ENCODE results near the gene DBNDD1.
"Not testable (repeated sequence)": the region's sequence is repeated elsewhere in the genome, so short reads cannot be mapped to it uniquely, and the experiment has no call there.

The DBNDD1 gene

GRCh38 chr16:90011508-90011819 is 7.8 kb downstream of the DBNDD1 start:
- DNase-seq (ENCODE audit: low spot score): no peak

DNA sequence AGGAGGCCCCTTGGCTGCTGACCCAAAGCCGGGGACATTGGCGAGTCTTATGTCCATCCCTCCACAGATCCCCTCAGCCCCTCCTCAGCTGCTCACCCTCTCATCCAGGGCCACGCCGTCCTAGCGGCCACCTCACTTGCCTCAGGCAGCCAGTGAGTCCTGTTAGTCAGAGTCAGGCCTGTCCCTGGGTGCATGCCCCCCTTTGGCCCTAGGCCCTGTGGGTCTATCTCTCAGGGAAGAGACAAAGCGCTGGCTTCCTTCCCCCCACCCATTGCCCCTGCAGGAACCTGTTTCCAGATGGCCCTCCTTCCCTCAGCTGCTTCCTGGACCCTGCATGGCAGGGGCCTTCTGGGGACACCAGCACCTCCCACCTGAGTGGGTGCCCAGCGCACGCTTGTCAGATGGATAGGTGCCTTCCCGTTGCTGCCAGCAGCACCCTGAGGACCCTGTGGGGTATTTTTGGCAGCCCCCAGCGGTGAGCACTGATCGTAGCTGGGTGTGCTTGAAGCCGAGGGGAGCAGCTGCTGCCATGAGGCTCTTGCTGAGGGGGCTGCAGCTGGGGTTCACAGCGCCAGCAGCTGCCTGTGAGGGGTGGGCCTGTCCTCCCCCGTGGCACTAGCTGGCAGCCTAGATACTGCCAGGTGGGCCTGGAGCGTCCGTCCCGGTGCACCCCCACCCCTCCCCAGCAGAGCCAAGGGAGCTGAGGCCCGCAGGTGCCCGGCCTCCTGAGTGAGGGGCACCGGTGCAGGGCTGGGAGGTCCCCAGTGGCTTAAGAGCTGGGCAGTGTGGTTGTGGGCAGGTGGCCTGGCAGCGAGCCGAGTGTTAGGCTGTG is 8.4 kb downstream of the DBNDD1 start:
- DNase-seq (ENCODE audit: low spot score): no peak

GRCh38 chr16:90009172-90009899 is 9.9 kb downstream of the DBNDD1 start:
- no peak for DNase-seq (ENCODE audit: low spot score)

DNA sequence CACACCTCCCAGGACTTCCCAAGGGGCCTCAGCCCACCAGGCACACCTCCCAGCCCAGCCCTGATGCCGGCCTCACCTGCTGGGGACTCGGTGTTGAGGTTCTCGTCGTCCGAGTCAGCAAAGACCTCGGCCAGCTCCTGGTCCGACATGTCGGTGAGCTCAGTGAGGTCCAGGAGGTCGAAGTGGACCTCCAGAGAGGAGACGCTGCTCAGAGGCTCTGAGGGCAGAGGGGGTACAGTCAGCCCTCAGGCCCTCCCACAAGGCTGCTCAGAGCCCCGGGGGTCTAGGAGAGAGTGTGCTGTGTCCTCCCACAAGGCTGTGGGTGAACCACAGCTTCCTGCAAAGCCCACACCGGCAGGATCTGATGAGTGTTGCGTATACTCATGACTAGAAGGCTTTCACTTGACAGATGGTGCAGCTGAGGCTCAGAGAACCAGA is 10.5 kb downstream of the DBNDD1 start:
- DNase-seq (ENCODE audit: low spot score): no peak

GRCh38 chr16:90007635-90008234 is 11.5 kb downstream of the DBNDD1 start:
- DNase-seq (ENCODE audit: low spot score): not testable (repeated sequence)

DNA sequence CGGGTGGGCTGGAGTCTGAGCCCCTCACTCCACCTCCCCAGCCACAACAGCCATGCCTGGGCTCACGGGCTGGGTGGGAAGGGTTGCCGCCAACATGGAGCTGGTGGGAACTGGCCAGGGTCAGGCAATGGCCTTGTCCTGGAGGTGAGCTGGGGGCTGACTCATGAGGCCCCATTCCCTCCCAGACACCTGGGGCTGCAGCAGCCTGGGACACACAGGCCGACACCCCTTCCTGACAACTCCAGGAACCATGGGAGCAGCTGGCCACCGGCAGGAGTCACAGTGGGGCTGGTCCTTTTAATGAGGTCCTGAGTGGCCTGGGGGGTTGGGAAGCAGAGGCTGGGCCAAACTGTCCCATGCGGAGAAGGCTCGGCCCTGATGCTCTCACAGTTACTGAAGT is 12.2 kb downstream of the DBNDD1 start:
- DNase-seq (ENCODE audit: low spot score): no peak

- DNase-seq (ENCODE audit: low spot score): no peak
Observed at GRCh38 chr16:90005956-90006663, 13.1 kb downstream of the DBNDD1 start.

DNA sequence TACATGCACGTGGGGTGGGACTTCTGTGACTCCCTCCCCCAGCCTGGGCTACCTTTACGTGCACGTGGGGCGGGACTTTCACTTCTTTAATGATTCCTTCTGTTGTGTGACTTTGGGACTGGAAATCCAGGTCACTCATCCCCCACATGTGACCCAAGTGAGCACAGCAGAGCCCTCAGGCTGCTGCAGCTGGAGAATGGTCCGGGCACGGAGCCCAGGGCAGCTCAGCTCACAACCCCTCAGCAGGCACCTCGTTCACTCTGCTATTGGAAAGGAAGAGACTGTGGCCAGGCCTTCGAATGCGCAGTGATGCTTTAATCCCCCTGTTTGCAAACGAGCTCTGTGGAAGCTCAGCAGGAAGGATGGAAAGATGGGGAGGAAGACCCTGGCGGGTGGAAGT is 14.7 kb downstream of the DBNDD1 start:
- DNase-seq (ENCODE audit: low spot score): no peak

DNA sequence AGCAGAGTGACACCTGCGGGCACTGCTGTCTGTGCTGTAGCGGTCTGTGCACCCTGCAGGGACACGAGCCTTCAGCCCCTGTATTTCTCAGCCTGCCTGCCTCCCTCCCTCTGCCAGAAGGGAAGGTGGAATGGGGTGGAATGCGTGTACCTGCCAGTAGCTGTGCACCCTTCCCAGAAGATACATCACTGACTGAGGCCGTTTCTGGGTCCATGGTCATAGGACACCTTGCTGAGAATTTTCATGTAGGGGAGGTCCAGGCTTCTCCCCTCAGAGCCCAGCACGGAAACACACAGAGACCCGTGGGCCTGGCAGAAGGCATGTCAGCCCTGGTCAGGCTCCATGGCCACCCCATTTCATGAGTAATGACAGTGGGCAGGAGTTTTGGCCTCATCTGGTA is 16.5 kb downstream of the DBNDD1 start:
- no peak for DNase-seq (ENCODE audit: low spot score)

GRCh38 chr16:90001761-90002503 is 17.3 kb downstream of the DBNDD1 start:
- DNase-seq (ENCODE audit: low spot score): no peak

GRCh38 chr16:90000733-90001427 is 18.4 kb downstream of the DBNDD1 start:
- DNase-seq (ENCODE audit: low spot score): no peak

DNA sequence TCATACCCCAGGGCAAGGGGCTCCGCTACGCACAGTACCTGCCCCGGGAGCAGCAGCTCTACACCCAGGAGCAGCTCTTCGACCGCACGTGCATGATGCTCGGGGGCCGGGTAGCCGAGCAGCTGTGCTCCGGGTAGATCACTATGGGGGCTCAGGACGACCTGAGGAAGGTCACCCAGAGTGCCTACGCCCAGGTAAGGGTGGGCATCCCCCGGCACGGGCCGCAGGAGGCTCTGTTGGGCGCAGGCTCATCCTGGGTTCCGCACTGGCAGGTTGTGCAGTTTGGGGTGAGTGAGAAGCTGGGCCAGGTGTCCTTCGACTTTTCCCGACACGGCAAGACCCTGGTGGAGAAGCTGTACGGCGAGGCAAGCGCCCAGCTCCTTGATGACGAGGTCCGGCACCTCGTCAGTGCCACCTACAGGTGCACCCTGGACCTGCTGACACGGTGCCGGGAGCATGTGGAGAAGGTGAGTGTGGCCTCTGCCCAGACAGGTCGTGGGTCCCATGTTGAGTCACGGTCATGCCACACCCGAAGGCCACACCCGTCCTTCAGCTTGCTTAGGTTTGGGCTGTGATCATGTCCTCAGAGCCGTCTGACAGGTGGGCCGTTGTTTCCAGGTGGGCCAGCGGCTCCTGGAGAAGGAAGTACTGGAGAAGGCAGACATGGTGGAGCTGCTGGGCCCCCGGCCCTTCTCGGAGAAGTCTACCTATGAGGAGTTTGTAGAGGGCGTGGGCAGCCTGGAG is 19.3 kb downstream of the DBNDD1 start:
- DNase-seq (ENCODE audit: low spot score): no peak

- DNase-seq (ENCODE audit: low spot score): no peak
Observed at GRCh38 chr16:89996178-89996489, 23.1 kb downstream of the DBNDD1 start.

- DNase-seq (ENCODE audit: low spot score): not testable (repeated sequence)
Observed at GRCh38 chr16:89995475-89996177, 23.6 kb downstream of the DBNDD1 start.

- DNase-seq (ENCODE audit: low spot score): not testable (repeated sequence)
Observed at GRCh38 chr16:89994721-89995474, 24.4 kb downstream of the DBNDD1 start.

- no peak for DNase-seq (ENCODE audit: low spot score)
Observed at GRCh38 chr16:89994389-89994720, 24.9 kb downstream of the DBNDD1 start.

DNA sequence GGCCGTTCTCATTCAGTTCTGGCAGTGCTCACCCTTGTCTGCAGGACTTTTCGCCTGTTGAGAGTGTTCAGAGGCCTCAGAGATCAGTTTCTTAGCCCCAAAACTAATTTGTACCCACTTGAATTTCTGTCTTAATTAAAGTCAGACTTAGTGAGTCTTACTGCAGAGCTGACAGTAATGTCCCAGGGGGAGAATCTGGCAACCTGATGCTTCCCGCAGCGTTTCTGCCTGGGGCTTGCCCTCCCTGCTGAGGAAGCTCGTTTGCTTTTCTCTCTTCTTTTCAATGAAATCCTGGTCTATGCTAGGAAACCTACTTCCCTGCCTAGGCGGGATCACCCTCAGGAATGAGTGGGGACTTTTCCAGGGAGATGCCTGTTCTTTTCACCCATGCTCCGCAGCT is 25.3 kb downstream of the DBNDD1 start:
- no peak for DNase-seq (ENCODE audit: low spot score)

- DNase-seq (ENCODE audit: low spot score): no peak
Observed at GRCh38 chr16:89993377-89993776, 25.9 kb downstream of the DBNDD1 start.

GRCh38 chr16:89990799-89991198 is 28.5 kb downstream of the DBNDD1 start:
- no peak for DNase-seq (ENCODE audit: low spot score)

Measured in HuH-7.5 (cell line).